NCI-H1694 treated with DMSO at 0.1 percent for 48 hours (cell line): ENCODE data around the gene MRPL33.

Experiments used
- DNase-seq: peaks from one replicate; lab custom pipeline; 2025; lab: John Stamatoyannopoulos, UW

Gene MRPL33

DNA sequence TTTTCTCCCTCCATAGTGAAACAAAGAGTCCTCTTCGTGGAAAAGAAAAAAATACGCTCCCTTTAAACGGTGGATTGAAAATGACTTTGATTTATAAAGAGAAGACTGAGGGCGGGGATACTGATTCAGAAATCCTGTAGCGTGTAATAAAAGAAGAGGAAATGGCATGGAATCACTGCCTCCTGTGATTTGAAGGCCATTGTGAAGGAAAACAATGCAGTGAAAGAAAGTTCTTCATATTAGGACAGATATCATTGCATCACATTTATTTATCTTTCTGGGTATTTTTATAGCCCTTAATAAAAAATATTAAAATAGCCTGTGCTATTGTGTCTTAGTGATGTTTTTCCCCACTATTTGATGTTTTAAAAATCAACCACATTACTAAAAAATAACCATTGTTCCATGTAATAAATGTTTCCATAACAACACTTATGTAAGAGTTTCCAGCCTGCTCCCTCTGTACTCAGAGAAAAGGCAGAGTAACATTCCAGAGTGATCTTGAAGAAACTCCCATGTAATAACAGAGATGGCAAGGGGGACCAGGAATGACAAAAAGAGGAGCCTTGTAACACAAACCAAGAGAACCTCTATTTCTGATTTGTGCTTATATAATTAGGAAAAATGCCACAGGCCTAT is 8.0 kb downstream of the MRPL33 start:
- no peak for DNase-seq

DNA sequence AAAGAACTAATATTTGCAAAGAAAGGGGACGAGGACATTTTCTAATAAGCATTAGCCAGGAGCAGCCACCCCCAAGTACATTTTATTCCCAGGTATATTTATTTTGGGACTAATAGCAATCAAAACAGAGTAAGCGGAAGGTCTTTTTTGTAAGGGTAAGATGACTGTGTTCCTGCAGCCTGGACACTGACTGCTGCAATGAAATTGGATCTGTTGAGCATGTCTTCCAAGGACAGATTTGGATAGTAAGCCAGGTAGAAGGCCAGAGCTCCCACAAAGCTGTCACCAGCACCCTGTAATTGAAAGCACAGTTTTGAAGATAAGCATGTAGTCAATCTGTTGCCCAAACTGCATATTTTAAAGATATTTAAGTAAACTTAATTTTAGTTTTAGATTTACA is 10.0 kb downstream of the MRPL33 start:
- DNase-seq, result no peak

DNA sequence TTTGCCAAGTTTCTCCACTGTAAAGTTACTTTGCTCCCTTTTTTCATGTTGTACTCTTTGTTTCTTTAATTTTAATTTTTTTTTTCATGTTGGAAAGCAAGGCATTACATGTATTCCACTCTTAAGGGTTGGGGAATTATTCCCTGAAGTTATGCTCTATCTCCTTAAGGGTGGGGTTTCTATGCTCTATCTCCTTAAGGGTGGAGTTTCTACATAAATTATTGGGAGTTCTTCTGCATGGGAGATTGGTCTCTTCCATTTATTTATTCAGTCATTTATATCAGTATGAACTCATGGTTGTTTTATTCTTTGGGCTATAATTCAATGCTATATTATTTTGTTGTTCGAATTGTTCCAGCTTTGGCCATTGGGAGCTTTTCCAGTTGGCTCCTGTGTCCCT is 11.2 kb downstream of the MRPL33 start:
- no peak for DNase-seq

DNA sequence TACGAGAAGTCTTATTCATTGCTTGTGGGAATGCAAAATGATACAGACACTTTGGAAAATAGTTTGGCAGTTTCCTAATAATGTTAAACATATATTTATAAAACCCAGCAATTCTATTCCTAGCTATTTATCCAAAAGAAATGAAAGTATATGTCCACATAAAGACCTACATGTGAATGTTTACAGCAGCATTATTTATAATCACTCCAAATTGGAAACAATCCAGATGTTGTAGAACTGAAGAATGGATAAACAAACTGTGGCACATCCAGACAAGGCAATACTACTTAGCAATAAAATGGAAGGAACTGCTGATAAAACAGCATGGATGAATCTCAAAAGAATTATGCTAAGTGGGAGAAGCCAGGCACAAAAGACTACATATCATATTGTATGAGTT is 19.3 kb downstream of the MRPL33 start:
- no peak for DNase-seq

DNA sequence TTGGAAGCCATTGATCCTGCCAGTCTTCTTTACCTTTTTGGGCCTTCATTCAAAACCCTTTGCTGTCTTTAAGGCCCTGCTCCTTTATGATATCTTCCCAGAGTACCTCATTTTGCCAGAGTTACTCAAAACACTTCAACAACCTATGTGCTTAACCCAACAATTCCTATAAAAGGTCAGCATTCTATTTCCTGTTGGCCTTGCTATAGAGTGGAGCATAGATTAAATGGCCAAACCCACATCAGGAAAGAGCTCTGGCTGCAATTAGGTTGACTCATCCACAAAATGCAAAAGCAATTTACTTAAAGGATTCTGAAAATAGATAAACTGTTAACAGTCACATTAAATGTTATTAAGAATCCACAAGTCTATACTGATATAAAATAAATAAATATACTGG is 21.2 kb downstream of the MRPL33 start:
- no peak for DNase-seq

DNA sequence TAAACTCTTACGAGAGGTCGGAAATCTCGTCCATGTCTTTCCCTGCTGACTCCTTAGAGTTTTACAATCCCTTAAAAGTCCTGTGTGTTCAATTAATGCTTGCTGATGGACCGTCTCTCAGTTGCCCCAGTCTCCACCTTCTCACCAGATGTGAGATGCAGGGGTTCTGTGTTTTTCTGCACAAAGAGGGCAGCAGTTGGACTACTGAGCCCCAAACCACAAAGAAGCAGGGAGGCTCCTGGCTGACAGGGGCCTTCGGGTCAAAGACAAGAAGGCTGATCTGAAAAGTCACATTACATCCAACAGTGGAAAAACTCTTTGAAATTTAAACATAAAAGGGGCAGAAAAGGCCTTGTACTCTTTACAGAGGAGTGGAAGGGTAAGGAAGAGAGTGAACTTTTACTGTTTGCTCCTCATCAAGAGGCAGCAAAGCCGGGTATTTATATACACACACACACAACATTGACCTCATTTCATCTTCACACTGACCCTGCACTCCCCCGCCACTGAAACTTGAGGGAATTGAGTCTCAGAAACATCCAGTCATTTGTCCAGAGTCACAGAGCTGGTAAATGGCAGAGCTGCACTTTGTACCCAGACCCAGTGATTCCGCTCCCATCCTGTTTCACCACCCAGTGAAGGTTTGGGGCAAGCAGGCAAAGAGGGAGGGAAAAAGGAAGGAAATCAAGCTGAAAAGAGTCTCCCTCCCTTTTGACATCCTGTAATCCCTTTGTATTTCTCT is 23.7 kb downstream of the MRPL33 start:
- no peak for DNase-seq

DNA sequence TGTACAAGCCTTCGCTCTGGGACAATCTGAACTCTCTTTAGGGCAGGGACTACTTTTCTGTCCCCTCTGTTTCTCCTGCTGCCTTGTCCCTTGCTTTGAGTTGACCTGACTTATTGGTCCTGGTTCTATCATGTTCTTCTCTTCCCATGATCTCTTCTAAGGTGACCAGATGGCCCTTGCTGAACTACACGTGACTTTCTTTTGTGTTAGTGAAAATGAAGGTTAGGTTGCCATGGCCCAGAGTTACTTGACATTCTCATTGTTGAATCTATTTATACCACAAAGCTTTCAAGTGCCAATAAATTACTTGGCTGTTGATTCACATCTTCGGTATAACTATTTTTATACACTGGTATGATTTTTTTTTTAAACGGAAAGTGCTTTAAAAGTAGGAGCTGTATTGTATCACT is 24.4 kb downstream of the MRPL33 start:
- DNase-seq, result no peak

DNA sequence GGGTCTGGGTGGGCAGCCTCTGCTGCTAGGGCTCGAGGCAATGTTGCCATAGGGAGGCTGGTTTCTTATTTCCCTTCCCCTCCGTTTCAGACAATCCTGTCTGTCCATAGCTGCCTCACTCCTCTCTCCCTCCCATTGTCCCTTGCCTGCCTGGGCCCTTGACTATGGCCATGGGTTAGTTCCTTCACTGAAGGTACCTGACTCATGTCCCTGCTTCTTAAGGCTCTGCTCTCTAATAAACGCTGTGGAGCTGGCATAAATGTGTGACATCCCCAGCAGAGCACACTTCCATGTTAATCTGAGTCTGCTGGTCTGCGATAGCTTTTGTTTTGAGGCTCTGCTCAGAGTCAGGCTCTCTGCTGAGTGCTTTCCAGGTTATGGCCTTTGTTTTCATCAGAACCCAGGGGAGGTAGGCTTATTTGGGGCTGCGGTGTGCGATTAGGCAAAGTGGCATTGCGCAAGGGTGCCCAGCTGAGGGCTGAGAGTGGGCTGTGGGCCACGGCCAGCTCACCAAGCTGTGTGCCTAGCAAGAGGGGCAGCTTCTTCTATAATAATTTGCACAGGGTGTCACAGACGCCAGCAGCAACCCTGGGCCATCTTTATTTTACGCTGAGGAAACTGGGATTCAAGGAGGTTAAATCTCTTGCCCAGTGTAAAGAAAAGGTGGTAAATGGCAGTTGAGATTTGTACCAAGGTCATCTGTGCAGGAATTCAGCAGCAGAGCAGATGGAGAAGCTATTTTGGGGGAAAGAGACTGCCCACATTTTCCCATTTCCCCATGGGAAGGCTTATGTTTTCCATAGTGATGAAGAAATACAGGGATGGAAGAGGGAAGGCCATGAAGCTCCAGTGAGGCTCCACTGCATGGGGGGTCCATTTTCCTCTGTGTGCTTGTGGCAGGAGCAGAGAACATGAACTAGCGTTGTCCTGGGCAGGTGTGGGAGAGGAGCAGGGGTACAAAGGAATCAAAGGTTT is 25.6 kb downstream of the MRPL33 start:
- no peak for DNase-seq

DNA sequence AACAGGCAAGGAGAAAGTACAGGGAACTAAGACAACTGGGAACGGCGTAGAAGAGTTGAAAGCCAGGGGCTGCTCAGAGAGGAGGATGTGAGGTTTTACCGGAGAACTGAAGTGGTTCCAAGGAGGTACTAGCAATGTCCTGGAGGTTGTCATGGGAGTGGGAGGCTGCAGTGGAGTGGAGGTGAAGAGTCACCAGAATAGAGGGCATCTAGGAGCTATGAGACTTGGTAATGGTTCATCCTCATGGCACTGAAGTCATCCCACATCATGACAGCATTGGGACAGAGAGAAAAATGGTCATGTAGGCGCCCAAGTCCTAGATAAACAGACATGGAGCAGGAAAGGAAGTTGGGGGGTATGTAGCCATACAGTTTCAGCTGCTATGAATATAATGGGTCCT is 26.3 kb downstream of the MRPL33 start:
- DNase-seq, result no peak

DNA sequence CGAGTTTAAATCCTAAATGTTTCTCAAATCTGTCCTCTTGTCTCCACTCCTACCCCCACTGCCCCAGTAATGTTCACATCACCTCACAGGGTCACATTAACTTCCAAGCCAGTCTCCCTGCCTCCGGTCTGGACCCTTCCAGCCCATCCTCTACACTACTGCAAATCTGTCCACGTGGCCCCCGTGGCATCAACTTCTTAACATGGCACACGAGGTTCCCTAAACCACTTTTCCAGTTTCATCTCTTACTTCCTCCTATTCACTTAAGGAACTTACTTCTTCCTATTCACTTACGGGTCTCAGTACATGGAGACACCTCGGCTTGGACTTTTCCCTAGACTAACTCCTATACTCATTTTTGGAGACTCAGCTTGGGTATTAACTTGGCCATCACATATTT is 27.0 kb downstream of the MRPL33 start:
- DNase-seq, result no peak

DNA sequence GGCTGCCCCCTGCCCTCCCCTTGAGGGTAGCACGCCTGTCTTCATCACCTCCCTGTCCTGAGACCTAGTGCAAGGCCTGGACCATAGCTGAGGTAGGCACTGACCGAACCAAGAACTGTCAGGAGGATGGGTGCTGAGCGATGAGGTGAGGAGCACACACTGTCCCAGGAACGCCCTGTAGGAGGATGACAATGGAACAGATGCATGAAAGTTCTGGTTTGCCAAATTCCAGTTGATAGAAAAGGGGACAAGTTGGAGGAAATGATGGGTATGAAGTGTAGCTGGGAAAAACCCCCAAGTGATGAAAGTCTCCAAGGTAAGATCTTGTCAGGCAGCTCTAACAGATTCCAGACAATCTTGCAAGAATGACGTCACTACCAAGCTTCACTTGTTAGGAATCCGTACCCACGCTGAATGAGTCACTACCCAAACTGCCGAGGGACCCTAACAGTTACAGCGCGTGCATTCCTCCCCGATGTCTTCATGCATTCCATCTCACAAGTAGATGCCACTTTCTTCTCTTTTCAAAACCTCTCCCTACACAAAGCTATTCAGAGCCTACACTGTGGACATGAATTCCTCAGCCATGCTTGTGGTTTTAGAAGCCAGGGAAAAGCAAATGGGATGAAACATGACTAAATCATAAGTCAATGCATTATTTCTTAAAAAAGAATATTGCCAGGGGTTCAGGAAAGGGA is 27.6 kb downstream of the MRPL33 start:
- no peak for DNase-seq

DNA sequence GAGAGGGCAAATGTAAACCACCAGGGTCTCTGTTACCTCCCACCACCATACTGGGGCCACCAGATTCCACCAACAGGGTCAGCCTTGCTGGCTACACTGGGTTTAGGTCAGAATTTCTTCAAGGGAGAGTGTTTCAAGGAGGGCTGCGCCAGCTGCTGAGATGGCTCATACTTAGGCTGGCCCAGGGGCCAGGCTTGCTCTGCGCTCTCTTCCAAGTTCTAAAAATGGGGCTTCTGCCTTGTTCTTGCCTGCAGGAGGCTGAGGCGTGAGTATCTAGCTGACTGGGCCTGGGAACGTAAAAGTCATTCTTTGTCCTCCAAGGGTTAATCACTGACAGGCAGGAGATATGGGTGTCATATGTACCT is 28.1 kb downstream of the MRPL33 start:
- no peak for DNase-seq

DNA sequence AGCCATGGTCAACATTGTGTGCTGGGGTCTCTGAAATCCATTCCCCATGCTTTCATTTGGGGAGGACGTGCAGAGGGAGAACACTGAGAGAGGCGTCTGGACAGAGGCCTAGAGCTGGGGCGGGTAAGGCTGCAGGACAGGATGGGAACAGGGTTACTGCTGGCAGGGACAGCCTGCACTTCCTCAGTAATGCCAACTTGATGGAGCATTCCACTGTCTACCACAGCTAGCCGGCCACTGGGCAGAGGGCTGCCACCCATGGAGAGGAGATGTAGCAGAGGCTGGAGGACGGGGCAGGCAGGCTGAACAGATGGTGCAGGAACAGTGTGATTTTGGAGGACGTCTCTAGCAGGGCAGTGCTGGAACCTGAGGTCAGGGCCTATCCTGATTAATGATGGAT is 29.3 kb downstream of the MRPL33 start:
- no peak for DNase-seq

DNA sequence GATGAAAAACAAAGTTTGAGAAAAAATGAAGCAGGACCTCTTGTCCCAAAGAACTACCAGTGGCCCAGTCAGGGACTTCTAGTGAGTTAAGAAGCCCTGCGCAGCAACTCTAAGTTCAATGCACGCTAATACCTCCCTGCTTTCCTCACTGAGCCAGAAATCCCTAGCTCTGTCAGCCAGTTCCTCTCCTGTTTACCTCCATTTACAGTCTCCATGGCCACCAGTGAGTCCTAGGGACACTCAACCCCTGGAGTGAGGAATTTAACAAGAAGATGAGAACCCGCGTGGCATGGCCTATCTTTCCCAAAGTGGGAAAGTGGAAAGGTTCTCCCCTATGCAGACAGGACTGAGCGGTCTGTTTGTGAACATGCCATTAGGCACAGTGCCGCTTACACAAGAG is 31.0 kb downstream of the MRPL33 start:
- no peak for DNase-seq

DNA sequence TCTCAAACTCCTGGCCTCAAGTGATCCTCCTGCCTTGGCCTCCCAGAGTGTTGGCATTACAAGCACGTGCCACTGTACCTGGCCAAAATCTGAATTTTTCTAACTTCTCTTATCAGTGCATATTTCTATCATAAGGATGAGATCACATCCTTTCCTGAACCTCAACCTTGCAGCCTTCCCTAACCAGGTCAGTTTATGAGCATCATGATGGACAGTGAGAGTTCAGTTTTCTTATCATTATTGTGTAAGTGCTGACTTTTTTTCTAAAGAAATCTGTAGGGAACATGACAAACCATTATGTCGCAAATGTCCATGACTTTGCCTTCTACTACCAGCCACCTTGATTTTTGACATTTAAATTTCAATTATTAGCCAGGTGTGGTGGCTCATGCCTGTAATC is 31.5 kb downstream of the MRPL33 start:
- DNase-seq, result no peak

DNA sequence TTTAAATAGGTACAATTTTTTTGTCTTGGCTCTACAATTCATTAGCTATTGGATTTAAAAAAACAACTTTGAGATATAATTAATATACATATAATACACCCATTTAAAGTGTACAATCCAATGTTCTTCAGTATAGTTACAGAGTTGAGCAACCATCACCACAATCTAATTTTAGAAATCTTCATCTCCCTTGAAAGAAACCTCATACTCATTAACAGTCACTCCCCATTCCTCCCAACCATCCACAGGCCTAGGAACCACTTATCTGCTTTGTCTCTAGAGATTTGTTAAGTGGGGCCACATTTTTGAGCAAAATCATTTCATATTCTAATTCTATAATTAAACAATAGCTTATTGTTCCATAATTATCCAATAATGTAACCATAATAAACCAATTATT is 32.6 kb downstream of the MRPL33 start:
- no peak for DNase-seq

DNA sequence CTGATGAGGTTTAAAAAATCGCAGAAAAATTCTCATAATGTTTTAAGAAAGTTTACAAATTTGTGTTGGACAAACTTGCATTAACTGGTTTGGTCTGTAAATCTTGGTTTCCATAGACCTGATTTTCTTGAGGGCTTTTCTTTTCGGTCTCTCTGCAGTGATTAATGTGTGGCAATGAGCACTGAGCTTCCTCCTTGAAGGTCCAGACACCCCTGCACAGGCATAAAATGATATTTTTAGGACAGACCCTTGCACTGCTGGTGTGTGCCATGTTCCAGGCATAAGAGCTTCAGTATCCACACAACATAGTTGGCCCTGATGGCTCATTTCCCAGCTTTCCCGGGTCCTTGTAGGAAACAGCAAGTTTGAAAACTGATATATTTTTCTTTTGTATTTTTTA is 33.7 kb downstream of the MRPL33 start:
- no peak for DNase-seq

DNA sequence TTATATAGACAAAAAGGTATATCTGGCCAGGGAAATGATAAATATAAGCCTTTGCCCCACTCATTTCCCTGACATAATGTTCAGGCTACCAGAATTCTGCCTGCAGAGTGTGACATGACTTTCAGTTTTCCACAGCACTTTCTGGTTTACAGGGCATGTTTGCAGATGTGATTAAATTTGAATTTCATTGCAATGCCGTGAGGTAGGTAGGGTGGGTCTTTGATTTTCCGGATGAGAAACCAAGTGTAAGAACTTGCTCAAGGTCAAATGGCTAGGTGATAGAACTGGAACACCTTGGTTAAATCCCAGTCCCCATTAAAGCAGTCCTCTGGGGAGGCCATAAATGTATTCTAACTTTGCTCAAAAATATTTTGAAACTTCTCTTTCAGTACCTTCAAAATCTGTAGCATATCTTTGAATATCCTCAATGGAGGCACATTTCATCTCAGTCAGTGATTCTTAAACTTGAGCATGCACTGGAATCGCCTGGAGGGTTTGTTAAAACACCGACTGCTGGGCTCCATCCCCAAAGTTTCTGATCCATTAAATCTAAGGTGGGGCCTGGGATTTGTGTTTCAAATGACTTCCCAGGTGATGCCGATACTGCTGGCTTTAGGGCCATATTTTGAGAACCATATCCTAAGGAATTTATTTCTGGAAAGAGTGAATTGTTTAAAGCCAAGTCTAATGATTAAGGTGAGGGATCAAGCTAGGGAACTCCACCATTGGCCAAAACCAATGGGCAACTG is 35.0 kb downstream of the MRPL33 start:
- no peak for DNase-seq

DNA sequence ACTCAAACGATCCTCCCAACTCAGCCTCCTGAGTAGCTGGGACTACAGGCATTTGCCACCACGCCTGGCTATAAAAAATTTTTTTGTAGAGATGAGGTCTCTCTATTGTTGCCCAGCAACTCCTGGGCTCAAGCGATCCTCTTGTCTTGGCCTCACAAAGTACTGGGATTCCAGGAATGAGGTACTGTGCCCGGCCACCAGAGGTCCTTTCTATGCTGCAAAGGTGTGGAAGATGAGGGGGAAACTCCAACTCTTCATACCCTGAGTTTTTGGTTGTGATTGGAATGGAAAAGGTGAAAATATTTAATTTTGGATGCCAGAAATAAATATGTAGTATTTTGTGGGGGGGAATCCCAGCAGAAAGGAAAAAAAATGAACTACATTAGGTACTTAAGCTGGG is 36.0 kb downstream of the MRPL33 start:
- peak; percentile 5 for DNase-seq

DNA sequence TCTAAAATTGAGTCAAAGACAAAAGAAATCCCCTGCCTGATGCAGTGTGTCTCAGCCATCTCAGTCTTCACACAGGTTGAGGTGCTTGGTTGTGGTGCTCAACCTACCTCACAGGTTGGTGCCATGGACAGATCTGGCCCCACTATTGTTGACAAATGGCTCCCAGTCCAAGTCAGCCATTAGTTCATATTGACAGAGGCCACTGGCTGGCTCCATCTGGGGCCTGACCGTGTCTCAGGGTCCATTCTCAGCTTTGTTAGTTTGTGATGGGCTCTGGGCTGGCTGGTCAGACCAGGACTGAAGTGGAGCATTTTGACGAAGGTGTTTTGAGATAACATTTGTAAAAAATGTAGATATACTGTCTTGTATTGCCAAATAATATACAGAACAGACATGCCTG is 36.9 kb downstream of the MRPL33 start:
- DNase-seq, result no peak

DNA sequence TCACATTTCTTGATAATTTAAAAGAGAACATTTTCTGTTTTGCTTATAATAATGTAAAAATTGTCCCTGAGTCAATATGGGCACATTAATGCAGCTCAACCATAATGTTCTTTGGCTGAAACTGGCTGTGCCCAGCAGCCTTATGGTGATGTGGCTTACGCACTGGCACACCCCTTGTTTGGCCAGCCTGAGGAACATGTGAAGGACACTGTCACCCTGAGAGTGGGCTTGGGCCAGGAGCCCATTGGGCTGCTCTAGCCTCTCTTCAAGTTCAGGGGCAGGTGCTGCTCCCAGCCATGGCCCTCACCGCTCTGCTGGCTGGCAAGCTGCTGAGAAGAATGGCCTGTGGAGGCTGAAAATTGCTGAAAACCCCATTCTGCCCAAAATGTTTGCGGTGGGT is 37.5 kb downstream of the MRPL33 start:
- DNase-seq, result no peak
